ENCODE results near the gene PCDHA6. TPM values are rescaled to one million over a fixed set of nuclear protein-coding genes. Genes with fewer than 3 reads are reported as not detected.
"Not testable (repeated sequence)": the region's sequence is repeated elsewhere in the genome, so short reads cannot be mapped to it uniquely, and the experiment has no call there.

PCDHA6 gene
- total RNA-seq, 2 experiments from 2014 or later: not detected

DNA sequence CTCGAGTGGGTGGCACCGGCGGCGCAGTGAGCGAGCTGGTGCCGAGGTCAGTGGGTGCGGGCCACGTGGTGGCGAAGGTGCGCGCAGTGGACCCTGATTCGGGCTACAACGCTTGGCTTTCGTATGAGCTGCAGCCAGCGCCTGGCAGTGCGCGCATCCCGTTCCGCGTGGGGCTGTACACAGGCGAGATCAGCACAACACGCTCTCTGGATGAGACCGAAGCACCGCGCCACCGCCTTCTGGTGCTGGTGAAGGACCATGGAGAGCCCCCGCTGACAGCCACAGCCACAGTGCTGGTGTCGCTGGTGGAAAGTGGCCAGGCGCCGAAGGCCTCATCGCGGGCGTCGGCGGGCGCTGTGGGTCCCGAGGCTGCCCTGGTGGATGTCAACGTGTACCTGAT is 4.3 kb upstream of the PCDHA6 start:
- no peak overlapping the region for H3K27ac ChIP-seq (ENCODE audit: low read depth, low read length, poor library complexity, severe bottlenecking)
- H3K79me2 ChIP-seq (ENCODE audit: insufficient read depth, low read depth, low read length): no peaks in the 10 kb centered on the region
- no peak for DNase-seq (ENCODE audit: low spot score)
- POLR2A ChIA-PET: no interaction called here
- no peak overlapping the region for H3K4me2 ChIP-seq (ENCODE audit: low read length)
- H3K9me3 ChIP-seq (ENCODE audit: low read length): no peaks in the 10 kb centered on the region
- no peaks in the 10 kb centered on the region for H4K20me1 ChIP-seq (ENCODE audit: insufficient read depth, low read length)
- BruUV-seq (replicated peaks): no TSS peak
- no peaks in the 10 kb centered on the region for H3K9me2 ChIP-seq (ENCODE audit: insufficient read depth, low read length)
- intact Hi-C loops (cut with micrococcal nuclease; ENCODE audit: unreplicated experiment): no loop called here
- no peaks in the 10 kb centered on the region for H3K36me3 ChIP-seq (ENCODE audit: insufficient read depth, low read length)
- CTCF ChIA-PET (ENCODE audit: unreplicated experiment): no interaction called here
- no peak overlapping the region for H2AFZ ChIP-seq (ENCODE audit: low read length)
- no peak for TF ChIP-seq EZH2phosphoT487 (IDR thresholded peaks at IDR 0.05; ENCODE audit: borderline replicate concordance, low read depth, low read length)
- TF ChIP-seq, protein P1, sequence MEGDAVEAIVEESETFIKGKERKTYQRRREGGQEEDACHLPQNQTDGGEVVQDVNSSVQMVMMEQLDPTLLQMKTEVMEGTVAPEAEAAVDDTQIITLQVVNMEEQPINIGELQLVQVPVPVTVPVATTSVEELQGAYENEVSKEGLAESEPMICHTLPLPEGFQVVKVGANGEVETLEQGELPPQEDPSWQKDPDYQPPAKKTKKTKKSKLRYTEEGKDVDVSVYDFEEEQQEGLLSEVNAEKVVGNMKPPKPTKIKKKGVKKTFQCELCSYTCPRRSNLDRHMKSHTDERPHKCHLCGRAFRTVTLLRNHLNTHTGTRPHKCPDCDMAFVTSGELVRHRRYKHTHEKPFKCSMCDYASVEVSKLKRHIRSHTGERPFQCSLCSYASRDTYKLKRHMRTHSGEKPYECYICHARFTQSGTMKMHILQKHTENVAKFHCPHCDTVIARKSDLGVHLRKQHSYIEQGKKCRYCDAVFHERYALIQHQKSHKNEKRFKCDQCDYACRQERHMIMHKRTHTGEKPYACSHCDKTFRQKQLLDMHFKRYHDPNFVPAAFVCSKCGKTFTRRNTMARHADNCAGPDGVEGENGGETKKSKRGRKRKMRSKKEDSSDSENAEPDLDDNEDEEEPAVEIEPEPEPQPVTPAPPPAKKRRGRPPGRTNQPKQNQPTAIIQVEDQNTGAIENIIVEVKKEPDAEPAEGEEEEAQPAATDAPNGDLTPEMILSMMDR (conservative IDR thresholded peaks at IDR 0.05; ENCODE audit: low read length): no peak
- H3K4me1 ChIP-seq (ENCODE audit: insufficient read depth, low read length, poor library complexity, severe bottlenecking): no peaks in the 10 kb centered on the region
- no peak overlapping the region for H3K4me3 ChIP-seq (ENCODE audit: low read depth, low read length, poor library complexity, severe bottlenecking)

DNA sequence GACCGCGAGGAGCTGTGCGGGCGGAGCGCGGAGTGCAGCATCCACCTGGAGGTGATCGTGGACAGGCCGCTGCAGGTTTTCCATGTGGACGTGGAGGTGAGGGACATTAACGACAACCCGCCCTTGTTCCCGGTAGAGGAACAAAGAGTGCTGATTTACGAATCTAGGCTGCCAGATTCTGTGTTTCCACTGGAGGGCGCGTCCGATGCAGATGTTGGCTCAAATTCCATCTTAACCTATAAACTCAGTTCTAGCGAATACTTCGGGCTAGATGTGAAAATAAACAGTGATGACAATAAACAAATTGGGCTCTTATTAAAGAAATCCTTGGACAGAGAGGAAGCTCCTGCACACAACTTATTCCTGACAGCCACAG is 590 bp downstream of the PCDHA6 start:
- Histone ChIP-seq H3K79me2 (ENCODE audit: insufficient read depth, low read depth, low read length) (no peaks in the 10 kb centered on the region), H3K4me1 (ENCODE audit: insufficient read depth, low read length, poor library complexity, severe bottlenecking) (no peaks in the 10 kb centered on the region), H3K4me3 (ENCODE audit: low read depth, low read length, poor library complexity, severe bottlenecking) (no peak overlapping the region), H3K9me2 (ENCODE audit: insufficient read depth, low read length) (no peaks in the 10 kb centered on the region), H3K27ac (ENCODE audit: low read depth, low read length, poor library complexity, severe bottlenecking) (no peak overlapping the region), H3K9me3 (ENCODE audit: low read length) (no peaks in the 10 kb centered on the region), H4K20me1 (ENCODE audit: insufficient read depth, low read length) (no peaks in the 10 kb centered on the region), H3K36me3 (ENCODE audit: insufficient read depth, low read length) (no peaks in the 10 kb centered on the region), H3K4me2 (ENCODE audit: low read length) (no peak overlapping the region), H2AFZ (ENCODE audit: low read length) (no peak overlapping the region)
- intact Hi-C loops (cut with micrococcal nuclease; ENCODE audit: unreplicated experiment): no loop called here
- ChIA-PET CTCF (ENCODE audit: unreplicated experiment) (no interaction called here), POLR2A (interaction anchor here (1.1 kb wide), 1 partner anchor 12 kb away, joined by 3 read pairs; no protein-coding TSS in a partner anchor)
- no TSS peak for BruUV-seq (replicated peaks)
- TF ChIP-seq EZH2phosphoT487 (IDR thresholded peaks at IDR 0.05; ENCODE audit: borderline replicate concordance, low read depth, low read length): no peak
- TF ChIP-seq, protein P1 (conservative IDR thresholded peaks at IDR 0.05; ENCODE audit: low read length): 0 out of 2 replicates have a peak, but pooled peaks have one; percentile 16
- no peak for DNase-seq (ENCODE audit: low spot score)

DNA sequence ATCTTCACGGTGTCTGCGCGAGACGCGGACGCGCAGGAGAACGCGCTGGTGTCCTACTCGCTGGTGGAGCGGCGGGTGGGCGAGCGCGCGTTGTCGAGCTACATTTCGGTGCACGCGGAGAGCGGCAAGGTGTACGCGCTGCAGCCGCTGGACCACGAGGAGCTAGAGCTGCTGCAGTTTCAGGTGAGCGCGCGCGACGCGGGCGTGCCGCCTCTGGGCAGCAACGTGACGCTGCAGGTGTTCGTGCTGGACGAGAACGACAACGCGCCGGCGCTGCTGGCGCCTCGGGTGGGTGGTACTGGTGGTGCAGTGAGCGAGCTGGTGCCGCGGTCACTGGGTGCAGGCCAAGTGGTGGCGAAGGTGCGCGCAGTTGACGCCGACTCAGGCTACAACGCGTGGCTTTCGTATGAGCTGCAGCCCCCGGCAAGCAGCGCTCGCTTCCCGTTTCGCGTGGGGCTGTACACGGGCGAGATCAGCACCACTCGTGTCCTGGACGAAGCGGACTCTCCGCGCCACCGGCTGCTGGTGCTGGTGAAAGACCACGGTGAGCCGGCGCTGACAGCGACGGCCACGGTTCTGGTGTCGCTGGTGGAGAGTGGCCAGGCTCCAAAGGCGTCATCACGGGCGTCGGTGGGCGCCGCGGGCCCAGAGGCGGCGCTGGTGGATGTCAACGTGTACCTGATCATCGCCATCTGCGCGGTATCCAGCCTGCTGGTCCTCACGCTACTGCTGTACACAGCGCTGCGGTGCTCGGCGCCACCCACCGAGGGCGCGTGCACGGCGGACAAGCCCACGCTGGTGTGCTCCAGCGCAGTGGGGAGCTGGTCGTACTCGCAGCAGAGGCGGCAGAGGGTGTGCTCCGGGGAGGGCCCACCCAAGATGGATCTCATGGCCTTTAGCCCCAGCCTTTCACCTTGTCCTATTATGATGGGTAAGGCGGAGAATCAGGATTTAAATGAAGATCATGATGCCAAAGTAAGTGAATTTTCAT is 2.0 kb downstream of the PCDHA6 start:
- H3K9me3 ChIP-seq (ENCODE audit: low read length); H3K4me1 ChIP-seq (ENCODE audit: insufficient read depth, low read length, poor library complexity, severe bottlenecking); H3K79me2 ChIP-seq (ENCODE audit: insufficient read depth, low read depth, low read length); H3K4me2 ChIP-seq (ENCODE audit: low read length); BruUV-seq (replicated peaks); H3K4me3 ChIP-seq (ENCODE audit: low read depth, low read length, poor library complexity, severe bottlenecking); intact Hi-C loops (cut with micrococcal nuclease; ENCODE audit: unreplicated experiment); DNase-seq (ENCODE audit: low spot score); H3K36me3 ChIP-seq (ENCODE audit: insufficient read depth, low read length); H2AFZ ChIP-seq (ENCODE audit: low read length); CTCF ChIA-PET (ENCODE audit: unreplicated experiment); H3K27ac ChIP-seq (ENCODE audit: low read depth, low read length, poor library complexity, severe bottlenecking); H4K20me1 ChIP-seq (ENCODE audit: insufficient read depth, low read length); H3K9me2 ChIP-seq (ENCODE audit: insufficient read depth, low read length): not testable (repeated sequence)
- POLR2A ChIA-PET: interaction anchor here (1.1 kb wide), 1 partner anchor 14 kb away, joined by 3 read pairs; no protein-coding TSS in a partner anchor
